ENCODE results near the gene CAMTA2.

Gene CAMTA2

DNA sequence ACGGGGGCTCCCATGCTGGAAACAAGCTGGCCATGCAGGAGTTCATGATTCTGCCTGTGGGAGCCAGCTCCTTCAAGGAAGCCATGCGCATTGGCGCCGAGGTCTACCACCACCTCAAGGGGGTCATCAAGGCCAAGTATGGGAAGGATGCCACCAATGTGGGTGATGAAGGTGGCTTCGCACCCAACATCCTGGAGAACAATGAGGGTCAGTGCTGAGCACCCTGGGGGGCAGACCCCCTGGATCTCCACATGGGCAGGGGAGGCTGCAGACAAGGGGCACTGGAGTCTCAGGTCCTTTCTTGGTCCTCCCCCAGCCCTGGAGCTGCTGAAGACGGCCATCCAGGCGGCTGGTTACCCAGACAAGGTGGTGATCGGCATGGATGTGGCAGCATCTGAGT lies 32.4 kb downstream of the CAMTA2 start:
- H3K27me3 Mint-ChIP-seq = no peaks in the 10 kb centered on the region
- H3K4me1 Mint-ChIP-seq (ENCODE audit: low read depth in 2 of 2) = peaks cover 14 to 23% of the 10 kb centered on the region in 2 donors
- no peaks in the 10 kb centered on the region for H3K9me3 Mint-ChIP-seq
- no peak overlapping the region for H3K27ac Mint-ChIP-seq
- DNase-seq (no peak), ATAC-seq (replicated peaks) (no peak)
- H3K36me3 Mint-ChIP-seq (ENCODE audit: insufficient read depth) = peaks cover 10% of the 10 kb centered on the region
- H3K4me3 Mint-ChIP-seq = no peak overlapping the region

DNA sequence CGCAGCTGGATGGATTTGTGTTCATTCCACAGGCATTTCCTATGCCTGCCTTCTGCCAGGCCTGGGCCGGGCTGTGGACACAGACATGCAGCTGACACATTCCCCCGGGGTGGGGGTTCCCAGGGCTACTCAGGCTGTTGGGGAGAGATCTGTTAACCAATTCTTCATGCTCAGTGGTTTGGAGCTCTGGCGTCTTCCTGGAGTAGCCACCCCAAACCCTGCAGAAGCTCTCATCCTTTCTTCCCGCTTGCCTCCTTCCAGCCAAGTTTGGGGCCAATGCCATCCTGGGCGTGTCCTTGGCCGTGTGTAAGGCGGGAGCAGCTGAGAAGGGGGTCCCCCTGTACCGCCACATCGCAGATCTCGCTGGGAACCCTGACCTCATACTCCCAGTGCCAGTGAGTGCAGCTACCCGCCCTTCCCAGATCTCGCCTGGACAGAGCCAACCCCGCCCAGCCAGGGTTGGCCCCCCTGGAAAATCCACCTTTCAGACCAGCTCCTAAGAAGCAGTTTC lies 34.0 kb downstream of the CAMTA2 start:
- Mint-ChIP-seq H3K9me3 (no peaks in the 10 kb centered on the region), H3K27me3 (no peaks in the 10 kb centered on the region), H3K36me3 (ENCODE audit: insufficient read depth) (peaks cover 14% of the 10 kb centered on the region), H3K4me1 (ENCODE audit: low read depth in 2 of 2) (peaks cover 16 to 23% of the 10 kb centered on the region in 2 donors), H3K27ac (no peak overlapping the region), H3K4me3 (no peak overlapping the region)
- ATAC-seq (replicated peaks) (no peak), DNase-seq (no peak)

DNA sequence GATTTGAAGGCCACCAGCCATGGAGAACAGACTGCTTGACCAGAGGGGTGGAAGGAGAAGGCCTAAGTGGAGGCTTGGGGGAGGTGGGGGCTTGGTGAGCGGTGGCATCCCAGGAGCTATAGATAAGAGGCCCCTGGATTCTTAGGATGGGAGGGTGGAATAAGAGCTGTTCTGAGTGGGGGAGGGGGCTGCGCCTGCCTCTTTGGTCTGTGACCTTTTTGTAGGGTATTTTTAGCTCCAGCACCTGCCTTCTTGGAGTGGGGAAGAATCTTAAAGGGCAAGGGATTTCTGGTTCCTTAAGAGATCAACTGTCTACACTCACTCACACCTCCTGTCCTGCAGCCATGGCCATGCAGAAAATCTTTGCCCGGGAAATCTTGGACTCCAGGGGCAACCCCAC lies 36.0 kb downstream of the CAMTA2 start:
- H3K27ac Mint-ChIP-seq = peak overlapping the region; percentile 91 to 94
- H3K36me3 Mint-ChIP-seq (ENCODE audit: insufficient read depth) = peaks cover 33% of the 10 kb centered on the region
- no peak for DNase-seq
- no peaks in the 10 kb centered on the region for H3K9me3 Mint-ChIP-seq
- no peaks in the 10 kb centered on the region for H3K27me3 Mint-ChIP-seq
- ATAC-seq (replicated peaks) = no peak
- H3K4me3 Mint-ChIP-seq = peak overlapping the region; percentile 12 to 94
- H3K4me1 Mint-ChIP-seq (ENCODE audit: low read depth in 2 of 2) = peaks cover 22 to 26% of the 10 kb centered on the region in 2 donors

DNA sequence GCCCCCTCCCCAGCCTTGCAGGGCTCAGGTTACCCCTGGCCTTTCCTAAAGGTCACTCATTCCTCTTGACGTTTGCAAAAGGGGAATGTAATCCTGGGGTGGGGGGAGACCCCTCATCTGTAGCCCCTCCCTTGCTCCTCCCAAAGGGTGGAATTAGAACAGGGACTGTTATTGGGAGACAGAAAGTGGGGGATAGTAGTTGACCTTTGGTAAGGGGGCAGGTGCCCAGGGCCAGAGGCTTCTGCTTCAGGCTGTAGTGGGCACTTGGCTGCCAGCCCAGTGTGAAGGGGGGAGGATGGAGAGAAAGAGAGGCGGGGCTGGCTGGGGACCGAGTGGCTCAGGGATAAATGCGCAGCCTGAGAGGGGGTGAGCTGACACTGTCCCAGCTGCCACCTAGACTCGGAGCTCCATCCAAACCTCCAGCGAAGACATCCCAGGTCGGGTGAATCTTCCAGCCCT lies 36.7 kb downstream of the CAMTA2 start, which contains the start of gene ENO3:
ENO3 (plus strand) TSS at position 374 of the 459 bp plus-strand sequence. CDS start 711 bp downstream, outside the sequence.
- Mint-ChIP-seq H3K9me3 (no peaks in the 10 kb centered on the region), H3K36me3 (ENCODE audit: insufficient read depth) (peaks cover 35% of the 10 kb centered on the region), H3K4me1 (ENCODE audit: low read depth in 2 of 2) (peaks cover 26 to 27% of the 10 kb centered on the region in 2 donors), H3K4me3 (peak within 1 kb of the TSS; percentile 94), H3K27ac (peak within 1 kb of the TSS; percentile 91 to 94), H3K27me3 (no peaks in the 10 kb centered on the region)
- DNase-seq = no peak
- no peak for ATAC-seq (replicated peaks)

DNA sequence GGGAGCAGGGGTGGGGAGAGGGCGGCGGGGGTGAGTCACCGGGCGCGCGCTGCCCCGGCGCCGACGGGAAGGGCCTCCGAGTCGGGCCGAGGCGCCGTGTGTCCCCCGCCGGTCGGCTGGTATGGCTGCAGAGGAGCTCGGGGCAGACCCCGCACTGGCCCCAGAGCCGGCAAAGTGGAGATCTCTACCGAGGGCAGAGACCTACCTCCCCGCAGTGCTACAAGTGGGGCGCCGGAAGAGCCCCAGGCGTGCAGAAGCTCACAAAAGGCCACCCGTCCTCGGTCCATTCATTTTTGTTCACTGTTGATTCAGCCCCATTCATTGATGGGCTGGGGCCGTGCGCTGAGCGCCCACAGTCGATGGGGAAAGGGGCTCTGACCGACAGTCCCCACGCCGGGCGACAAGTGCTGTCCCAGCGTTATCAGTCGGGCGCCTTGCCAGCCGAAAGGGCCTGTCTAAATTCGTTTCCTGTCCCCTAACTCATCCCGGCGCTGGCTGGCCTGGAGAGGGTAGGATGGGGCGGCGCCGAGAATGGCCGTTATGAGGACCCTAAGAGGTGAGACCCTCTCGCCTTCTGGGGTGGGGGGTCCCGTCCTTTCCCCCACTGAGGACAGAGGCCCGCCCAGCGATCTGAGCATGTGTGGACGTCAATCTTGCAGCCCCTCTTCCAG lies 37.3 kb downstream of the CAMTA2 start:
- peaks cover 31 to 33% of the 10 kb centered on the region in 2 donors for H3K4me1 Mint-ChIP-seq (ENCODE audit: low read depth in 2 of 2)
- H3K4me3 Mint-ChIP-seq = peak overlapping the region; percentile 94
- peaks cover 40% of the 10 kb centered on the region for H3K36me3 Mint-ChIP-seq (ENCODE audit: insufficient read depth)
- H3K27ac Mint-ChIP-seq = peak overlapping the region; percentile 91 to 94
- H3K27me3 Mint-ChIP-seq = no peaks in the 10 kb centered on the region
- peak; percentile 4 for ATAC-seq (replicated peaks)
- no peaks in the 10 kb centered on the region for H3K9me3 Mint-ChIP-seq
- DNase-seq = peak in 1 of 3 experiments; percentile 39

DNA sequence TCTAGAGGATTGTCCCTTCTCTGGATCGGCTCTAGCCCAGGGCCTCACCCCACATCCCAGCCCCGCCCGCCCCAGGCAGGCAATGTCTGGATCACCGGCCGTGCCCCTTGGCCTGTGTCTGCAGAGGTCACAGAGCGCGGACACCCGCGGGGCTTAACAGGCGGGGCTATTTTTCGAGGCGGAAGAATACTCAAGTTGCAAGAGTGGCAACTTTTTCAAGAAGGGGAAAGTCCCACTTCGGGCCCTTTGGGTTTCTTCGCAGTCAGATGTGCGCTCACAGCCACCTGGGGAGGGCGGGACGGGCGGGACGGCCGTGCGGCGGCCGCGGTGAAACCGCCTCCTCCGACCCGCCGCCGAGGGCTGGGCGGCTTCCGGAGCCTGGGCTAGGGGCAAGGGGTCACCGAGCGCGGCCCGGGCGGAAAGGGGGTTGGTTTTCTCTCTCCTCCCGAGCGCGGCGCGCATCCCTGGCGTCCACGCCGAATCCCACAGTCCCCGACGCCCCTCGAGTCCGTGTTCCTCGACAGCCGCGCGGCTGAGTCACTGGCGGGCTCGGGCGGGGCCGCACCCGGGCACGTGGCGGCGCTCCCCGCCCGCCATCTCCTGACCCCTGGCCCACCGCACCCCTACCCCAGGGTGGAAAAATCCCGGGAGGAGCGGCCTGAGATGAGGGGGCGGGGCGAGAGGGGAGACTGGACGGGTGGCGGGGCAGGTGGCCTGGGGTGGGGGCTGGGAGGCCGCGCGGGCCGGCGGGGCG lies 38.0 kb downstream of the CAMTA2 start:
- Mint-ChIP-seq H3K4me3 (peak overlapping the region; percentile 94), H3K36me3 (ENCODE audit: insufficient read depth) (peaks cover 47% of the 10 kb centered on the region), H3K27ac (peak overlapping the region; percentile 91 to 94), H3K27me3 (no peaks in the 10 kb centered on the region), H3K9me3 (no peaks in the 10 kb centered on the region), H3K4me1 (ENCODE audit: low read depth in 2 of 2) (peaks cover 38 to 40% of the 10 kb centered on the region in 2 donors)
- ATAC-seq (replicated peaks) (peak; percentile 54), DNase-seq (peak; percentile 70 to 77 (median 75))

DNA sequence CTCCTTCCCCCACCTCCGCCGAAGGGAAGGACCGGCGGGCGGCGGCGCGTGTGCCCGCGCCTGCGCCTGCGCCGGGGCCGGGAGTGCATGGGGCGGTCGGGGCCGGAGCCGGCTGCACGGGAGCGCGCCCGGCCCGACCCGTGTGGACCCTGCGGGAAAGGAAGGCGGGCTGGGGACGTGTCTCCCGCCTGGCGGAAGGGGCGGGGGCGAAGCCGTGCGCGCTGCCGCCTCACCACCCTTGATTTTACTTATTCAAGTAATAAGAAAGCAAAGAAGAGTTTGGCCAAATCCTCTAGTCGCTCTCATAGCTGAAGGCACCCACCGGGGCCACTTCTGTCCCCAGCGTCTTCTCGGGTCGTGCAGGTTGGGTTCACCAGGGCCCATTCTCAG lies 38.5 kb downstream of the CAMTA2 start:
- Mint-ChIP-seq H3K4me3 (peak overlapping the region; percentile 94), H3K36me3 (ENCODE audit: insufficient read depth) (peaks cover 46% of the 10 kb centered on the region), H3K27ac (peak overlapping the region; percentile 91 to 94), H3K27me3 (no peaks in the 10 kb centered on the region), H3K9me3 (no peaks in the 10 kb centered on the region), H3K4me1 (ENCODE audit: low read depth in 2 of 2) (peaks cover 44 to 46% of the 10 kb centered on the region in 2 donors)
- ATAC-seq (replicated peaks) (peak; percentile 43), DNase-seq (peak in 2 of 3 experiments; percentile 58 to 61)

DNA sequence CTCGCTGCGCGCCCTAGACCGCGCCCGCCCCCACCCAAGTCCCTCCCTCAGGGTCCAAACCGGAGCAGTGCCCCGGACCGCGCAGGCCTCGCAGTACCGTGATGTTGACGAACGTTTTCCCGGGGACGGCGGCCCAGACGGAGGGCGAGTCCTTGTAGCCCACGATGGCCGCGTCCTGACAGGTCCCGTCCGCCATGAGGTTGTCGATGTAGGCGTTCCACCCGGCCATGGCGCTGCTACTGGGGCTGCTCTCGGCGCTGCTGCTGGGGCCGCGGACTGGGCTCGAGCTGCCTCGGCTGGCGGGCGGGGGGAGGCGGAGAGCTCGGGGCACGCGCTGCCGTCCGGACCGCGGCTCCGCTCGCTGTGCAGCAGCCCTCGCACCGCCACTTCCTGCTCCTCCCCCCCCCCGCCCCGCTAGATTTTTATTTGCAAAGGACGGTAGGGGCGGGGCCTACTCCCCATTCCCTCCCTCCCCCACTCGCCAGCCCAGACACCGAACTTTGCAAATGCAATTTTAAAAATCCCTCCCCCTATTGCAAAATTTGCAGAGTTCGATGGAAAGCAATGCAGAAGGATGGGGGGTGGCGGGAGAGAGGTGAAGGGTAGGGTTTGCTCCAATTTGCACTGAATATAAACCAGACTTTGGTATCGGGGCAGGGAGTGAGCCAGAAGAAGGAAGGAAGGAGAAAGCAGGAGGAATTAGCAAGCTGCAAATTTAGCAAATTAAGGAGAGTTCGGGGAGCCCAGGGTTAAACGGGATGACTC lies 39.1 kb downstream of the CAMTA2 start, which contains the start of gene PFN1:
PFN1 (minus strand) TSS at position 365 of the 765 bp plus-strand sequence; CDS start at position 229, 136 bp downstream.
- DNase-seq (peak; percentile 82 to 83 (median 82)), ATAC-seq (replicated peaks) (peak; percentile 47)
- Mint-ChIP-seq H3K27me3 (no peaks in the 10 kb centered on the region), H3K4me3 (peak within 1 kb of the TSS; percentile 94), H3K4me1 (ENCODE audit: low read depth in 2 of 2) (peaks cover 45 to 49% of the 10 kb centered on the region in 2 donors), H3K9me3 (no peaks in the 10 kb centered on the region), H3K27ac (peak within 1 kb of the TSS; percentile 91 to 94), H3K36me3 (ENCODE audit: insufficient read depth) (peaks cover 50% of the 10 kb centered on the region)

DNA sequence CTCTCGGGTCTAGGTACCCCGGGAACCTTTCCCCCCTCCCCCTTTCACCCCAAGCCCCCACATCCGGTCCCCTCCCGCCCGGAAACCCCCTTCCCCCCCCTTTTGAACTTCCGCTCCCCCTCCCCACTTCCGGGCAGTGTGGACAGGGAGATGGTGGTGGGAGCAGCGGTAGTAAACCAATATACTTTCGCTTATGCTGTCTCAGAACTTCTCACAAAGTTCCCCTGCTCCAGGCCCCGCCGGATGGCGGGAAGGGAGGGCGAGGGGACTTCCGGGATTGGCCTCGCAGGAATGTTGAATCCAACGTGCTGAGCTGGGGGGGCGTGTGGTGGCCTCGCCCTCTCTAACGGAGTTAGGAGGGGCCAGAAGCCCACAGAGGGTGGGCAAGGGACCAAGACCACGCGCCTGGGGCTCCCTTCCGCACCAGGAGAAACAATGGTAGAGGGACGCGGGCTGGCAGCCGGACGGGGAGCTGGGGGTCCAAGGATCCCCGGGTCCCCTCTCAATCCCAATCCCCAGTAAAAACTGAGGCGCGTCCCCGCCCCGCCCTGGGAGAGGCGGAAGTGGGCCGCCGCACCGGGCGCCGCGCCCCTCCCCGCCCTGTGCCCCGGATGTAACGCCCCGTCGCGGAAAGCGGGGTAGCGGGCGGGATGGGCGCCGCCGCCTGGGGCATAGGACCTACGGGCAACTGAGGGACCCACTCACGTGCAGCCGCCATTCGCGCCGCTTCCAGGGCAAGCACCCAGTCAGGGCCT lies 39.9 kb downstream of the CAMTA2 start:
- Mint-ChIP-seq H3K9me3 (no peaks in the 10 kb centered on the region), H3K4me3 (peak overlapping the region; percentile 94), H3K27ac (peak overlapping the region; percentile 32 to 94), H3K36me3 (ENCODE audit: insufficient read depth) (peaks cover 56% of the 10 kb centered on the region), H3K4me1 (ENCODE audit: low read depth in 2 of 2) (peaks cover 52 to 56% of the 10 kb centered on the region in 2 donors), H3K27me3 (no peaks in the 10 kb centered on the region)
- ATAC-seq (replicated peaks) (peak; percentile 24), DNase-seq (peak; percentile 53 to 56 (median 55))

DNA sequence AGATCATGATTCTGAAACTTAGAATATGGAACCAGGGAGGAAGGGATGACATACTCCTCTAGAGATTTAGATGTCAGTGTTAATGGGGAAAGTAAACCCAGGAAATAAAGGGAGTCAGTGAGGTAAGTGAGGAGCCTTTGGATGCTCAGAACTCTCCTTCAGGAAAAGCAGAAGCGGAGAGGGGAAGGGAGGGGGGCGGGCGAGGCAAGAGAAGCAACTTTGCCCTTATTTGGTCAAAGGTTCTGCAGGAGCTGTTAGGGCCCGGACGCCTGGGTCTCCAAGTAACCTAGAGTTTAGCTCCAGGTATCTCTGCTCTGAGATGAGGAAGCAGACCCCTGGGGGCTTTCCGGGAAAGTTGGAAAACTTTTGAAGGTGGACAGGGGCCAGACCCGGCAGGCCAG lies 40.5 kb downstream of the CAMTA2 start:
- Mint-ChIP-seq H3K4me1 (ENCODE audit: low read depth in 2 of 2) (peaks cover 57 to 62% of the 10 kb centered on the region in 2 donors), H3K27ac (peak overlapping the region; percentile 32 to 94), H3K4me3 (peak overlapping the region; percentile 94), H3K9me3 (no peaks in the 10 kb centered on the region), H3K27me3 (no peaks in the 10 kb centered on the region), H3K36me3 (ENCODE audit: insufficient read depth) (peaks cover 56% of the 10 kb centered on the region)
- ATAC-seq (replicated peaks) (no peak), DNase-seq (peak in 1 of 3 experiments; percentile 11)

DNA sequence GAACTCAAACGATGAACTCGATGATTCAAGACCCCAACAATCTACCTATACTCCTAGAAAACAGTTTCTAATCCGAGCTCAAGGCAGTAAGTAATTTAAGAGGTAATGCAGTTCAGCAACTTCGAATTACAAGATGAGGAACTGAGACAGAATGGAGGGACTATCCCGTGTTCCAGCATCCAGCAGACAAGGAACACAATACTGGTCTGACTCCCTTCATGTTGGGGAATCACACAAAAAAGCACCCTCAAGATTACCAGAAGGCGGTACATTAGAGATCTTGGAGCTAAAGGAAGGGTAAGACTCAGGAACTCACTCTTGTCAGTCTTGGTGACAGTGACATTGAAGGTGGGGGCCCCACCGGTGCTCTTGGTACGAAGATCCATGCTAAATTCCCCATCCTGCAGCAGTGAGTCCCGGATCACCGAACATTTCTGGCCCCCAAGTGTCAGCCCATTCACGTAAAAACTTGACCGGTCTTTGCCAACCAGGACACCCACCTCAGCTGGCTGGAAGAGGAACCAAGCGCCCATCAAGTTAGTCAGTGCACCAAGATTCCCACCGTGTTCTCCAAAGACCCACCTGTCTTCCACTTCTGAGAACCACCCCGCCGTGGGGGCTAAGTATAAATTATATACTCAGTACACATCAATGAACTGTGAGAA lies 41.0 kb downstream of the CAMTA2 start:
- no peak for ATAC-seq (replicated peaks)
- peak overlapping the region; percentile 32 to 94 for H3K27ac Mint-ChIP-seq
- peaks cover 63 to 64% of the 10 kb centered on the region in 2 donors for H3K4me1 Mint-ChIP-seq (ENCODE audit: low read depth in 2 of 2)
- no peaks in the 10 kb centered on the region for H3K9me3 Mint-ChIP-seq
- no peaks in the 10 kb centered on the region for H3K27me3 Mint-ChIP-seq
- DNase-seq = no peak
- H3K36me3 Mint-ChIP-seq (ENCODE audit: insufficient read depth) = peaks cover 59% of the 10 kb centered on the region
- H3K4me3 Mint-ChIP-seq = peak overlapping the region; percentile 94

DNA sequence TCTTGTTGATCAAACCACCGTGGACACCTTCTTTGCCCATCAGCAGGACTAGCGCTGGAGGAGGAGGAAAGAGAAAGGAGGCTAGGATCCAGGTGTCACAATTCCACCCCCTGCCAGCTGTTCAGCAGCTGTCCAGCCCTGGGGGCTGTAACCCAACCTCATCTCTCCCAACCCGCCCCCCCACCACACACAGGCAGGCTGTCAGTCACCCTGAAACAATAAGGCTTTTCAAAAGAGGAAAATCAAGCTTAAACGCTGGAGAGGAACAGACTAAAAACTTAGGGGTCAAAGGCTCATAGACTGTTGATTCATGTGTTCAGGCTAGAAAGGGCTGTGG lies 41.6 kb downstream of the CAMTA2 start:
- no peaks in the 10 kb centered on the region for H3K27me3 Mint-ChIP-seq
- DNase-seq (no peak), ATAC-seq (replicated peaks) (no peak)
- peak overlapping the region; percentile 94 for H3K4me3 Mint-ChIP-seq
- peaks cover 64 to 65% of the 10 kb centered on the region in 2 donors for H3K4me1 Mint-ChIP-seq (ENCODE audit: low read depth in 2 of 2)
- peak overlapping the region; percentile 32 to 94 for H3K27ac Mint-ChIP-seq
- H3K9me3 Mint-ChIP-seq = no peaks in the 10 kb centered on the region
- peaks cover 64% of the 10 kb centered on the region for H3K36me3 Mint-ChIP-seq (ENCODE audit: insufficient read depth)
